GM12872 (cell line): ENCODE results near the gene TMEM107.

Experiments used
- TF ChIP-seq, protein P1 (sequence below): IDR thresholded peaks from 3 replicates; pipeline ENCODE4 v1.5.1; 2011; ENCODE audit warnings: low read depth, mild to moderate bottlenecking, low read length, moderate library complexity; ENCODE audit not compliant: insufficient read depth

TMEM107 gene

GRCh38 chr17:8153525-8153956 lies 22.6 kb downstream of the TMEM107 start:
- TF ChIP-seq, protein P1, sequence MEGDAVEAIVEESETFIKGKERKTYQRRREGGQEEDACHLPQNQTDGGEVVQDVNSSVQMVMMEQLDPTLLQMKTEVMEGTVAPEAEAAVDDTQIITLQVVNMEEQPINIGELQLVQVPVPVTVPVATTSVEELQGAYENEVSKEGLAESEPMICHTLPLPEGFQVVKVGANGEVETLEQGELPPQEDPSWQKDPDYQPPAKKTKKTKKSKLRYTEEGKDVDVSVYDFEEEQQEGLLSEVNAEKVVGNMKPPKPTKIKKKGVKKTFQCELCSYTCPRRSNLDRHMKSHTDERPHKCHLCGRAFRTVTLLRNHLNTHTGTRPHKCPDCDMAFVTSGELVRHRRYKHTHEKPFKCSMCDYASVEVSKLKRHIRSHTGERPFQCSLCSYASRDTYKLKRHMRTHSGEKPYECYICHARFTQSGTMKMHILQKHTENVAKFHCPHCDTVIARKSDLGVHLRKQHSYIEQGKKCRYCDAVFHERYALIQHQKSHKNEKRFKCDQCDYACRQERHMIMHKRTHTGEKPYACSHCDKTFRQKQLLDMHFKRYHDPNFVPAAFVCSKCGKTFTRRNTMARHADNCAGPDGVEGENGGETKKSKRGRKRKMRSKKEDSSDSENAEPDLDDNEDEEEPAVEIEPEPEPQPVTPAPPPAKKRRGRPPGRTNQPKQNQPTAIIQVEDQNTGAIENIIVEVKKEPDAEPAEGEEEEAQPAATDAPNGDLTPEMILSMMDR, result no peak

DNA sequence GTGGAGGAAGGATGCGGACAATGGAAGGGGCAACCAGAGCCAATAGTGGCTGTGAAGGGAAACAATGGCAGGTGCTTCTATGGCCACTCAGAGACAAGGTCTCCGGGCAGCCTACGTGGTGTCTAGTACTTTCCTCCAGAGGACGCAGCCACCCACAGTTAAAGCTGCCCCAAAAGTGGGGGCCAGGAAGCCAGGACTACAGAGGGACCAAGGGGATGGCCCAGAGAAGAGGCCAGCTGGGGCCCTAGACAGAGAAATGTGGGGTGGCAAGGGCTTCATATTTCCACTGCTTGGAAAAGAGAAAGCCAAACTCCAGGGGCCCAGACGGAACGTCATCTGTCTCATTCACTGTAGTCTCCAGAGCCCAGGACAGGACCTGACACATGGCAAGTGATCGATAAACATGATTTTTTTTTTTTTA lies 23.1 kb downstream of the TMEM107 start:
- TF ChIP-seq, protein P1, result no peak

- TF ChIP-seq, protein P1, result no peak
Measured at GRCh38 chr17:8152112-8152775, 23.9 kb downstream of the TMEM107 start, which contains the start of gene PER1. TSS of gene PER1 (minus strand) at chr17:8152404. CDS start at chr17:8150706, 1,698 bp downstream.

GRCh38 chr17:8151641-8152111 lies 24.5 kb downstream of the TMEM107 start:
- TF ChIP-seq, protein P1, result no peak

- TF ChIP-seq, protein P1, result no peak
Measured at GRCh38 chr17:8151120-8151640, 25.0 kb downstream of the TMEM107 start.

GRCh38 chr17:8150194-8151119 lies 25.7 kb downstream of the TMEM107 start:
- TF ChIP-seq, protein P1, result no peak
